ENCODE results near the gene CECR2. TPM values are rescaled to one million over a fixed set of nuclear protein-coding genes. Genes with fewer than 3 reads are reported as not detected.

The CECR2 gene
- total RNA-seq, 4 donors from 2014 or later: 12.3 to 29.6 (median 20.4) TPM

DNA sequence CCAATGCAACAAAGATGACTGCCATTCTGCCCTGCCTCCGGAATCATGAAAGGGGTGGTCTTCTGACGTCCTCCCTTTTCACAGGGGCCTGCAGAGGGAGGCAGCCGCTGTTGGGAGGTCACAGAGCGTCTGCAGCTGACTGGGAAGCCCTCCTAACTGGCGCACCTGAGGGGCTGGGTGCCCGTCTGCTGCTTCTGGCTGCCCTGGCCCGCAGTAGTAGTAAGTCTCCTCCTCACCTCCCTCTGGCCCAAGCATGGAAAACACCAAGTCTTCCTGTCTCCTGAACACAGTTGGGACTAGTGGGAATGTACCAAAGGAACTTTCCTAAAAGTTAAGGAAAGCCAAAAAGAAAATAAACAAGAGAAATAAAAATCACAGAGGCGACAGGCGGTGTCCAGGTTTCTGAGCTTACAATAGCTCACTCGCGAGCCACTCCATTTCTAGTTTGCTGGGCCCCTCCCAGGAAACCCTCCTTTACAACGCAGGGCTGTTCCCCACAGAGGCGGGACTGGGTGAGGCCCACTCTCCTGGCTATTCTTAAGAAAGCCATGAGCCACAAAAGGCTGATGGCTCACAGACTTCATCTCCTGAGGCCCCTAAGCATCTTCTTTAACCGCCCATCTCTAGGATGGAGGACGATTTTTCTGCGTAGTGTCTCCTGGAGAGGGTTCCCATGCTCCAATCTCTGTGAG lies 37.0 kb upstream of the CECR2 start:
- no peaks in the 10 kb centered on the region for H3K27me3 ChIP-seq
- H3K36me3 ChIP-seq: no peaks in the 10 kb centered on the region
- no peak overlapping the region for H3K4me3 ChIP-seq
- no peaks in the 10 kb centered on the region for H3K9me3 ChIP-seq
- H3K27ac ChIP-seq: no peak overlapping the region
- no peak for ATAC-seq
- intact Hi-C loops (cut with DNase I; ENCODE audit: low total_unique reads) (no loop called here), in situ Hi-C loops (cut with MboI; ENCODE audit: low sequenced_read_pairs in 4 of 4) (loop anchor here in 1 of 4 donors (10.0 kb wide), 1 partner anchor 47 kb away; no protein-coding TSS in a partner anchor)
- TF ChIP-seq POLR2A (IDR thresholded peaks at IDR 0.05): no peak
- TF ChIP-seq, protein P1, sequence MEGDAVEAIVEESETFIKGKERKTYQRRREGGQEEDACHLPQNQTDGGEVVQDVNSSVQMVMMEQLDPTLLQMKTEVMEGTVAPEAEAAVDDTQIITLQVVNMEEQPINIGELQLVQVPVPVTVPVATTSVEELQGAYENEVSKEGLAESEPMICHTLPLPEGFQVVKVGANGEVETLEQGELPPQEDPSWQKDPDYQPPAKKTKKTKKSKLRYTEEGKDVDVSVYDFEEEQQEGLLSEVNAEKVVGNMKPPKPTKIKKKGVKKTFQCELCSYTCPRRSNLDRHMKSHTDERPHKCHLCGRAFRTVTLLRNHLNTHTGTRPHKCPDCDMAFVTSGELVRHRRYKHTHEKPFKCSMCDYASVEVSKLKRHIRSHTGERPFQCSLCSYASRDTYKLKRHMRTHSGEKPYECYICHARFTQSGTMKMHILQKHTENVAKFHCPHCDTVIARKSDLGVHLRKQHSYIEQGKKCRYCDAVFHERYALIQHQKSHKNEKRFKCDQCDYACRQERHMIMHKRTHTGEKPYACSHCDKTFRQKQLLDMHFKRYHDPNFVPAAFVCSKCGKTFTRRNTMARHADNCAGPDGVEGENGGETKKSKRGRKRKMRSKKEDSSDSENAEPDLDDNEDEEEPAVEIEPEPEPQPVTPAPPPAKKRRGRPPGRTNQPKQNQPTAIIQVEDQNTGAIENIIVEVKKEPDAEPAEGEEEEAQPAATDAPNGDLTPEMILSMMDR (IDR thresholded peaks at IDR 0.05 in 4 of 5, conservative IDR thresholded peaks at IDR 0.05 in 1 of 5): no peak
- DNase-seq: no peak
- no peaks in the 10 kb centered on the region for H3K4me1 ChIP-seq

DNA sequence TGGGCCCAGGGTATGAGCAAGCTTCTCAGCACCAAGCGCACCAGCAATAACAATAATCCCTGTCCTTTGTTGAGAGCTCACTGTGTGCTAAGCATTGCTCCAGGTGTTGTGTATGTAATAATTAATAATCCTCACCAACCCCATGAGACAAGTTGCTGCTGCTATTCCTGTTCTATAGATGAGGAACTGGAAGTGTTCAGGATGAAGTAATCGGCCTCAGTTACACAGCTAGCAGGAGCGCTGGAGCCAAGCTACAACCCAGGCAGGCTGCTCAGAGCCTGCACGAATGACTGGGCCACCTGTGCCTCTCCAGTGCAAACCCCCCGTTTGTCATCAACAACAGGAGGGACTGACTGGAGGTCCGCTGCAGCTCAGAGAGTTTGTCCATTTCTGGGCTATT lies 35.2 kb upstream of the CECR2 start:
- DNase-seq (no peak), ATAC-seq (no peak)
- H3K4me3 ChIP-seq: no peak overlapping the region
- intact Hi-C loops (cut with DNase I; ENCODE audit: low total_unique reads) (no loop called here), in situ Hi-C loops (cut with MboI; ENCODE audit: low sequenced_read_pairs in 4 of 4) (loop anchor here in 1 of 4 donors (10.0 kb wide), 1 partner anchor 49 kb away; no protein-coding TSS in a partner anchor)
- no peak overlapping the region for H3K27ac ChIP-seq
- no peaks in the 10 kb centered on the region for H3K36me3 ChIP-seq
- H3K27me3 ChIP-seq: no peaks in the 10 kb centered on the region
- peaks cover 7 to 9% of the 10 kb centered on the region in 2 donors for H3K4me1 ChIP-seq
- H3K9me3 ChIP-seq: no peaks in the 10 kb centered on the region
- TF ChIP-seq POLR2A (IDR thresholded peaks at IDR 0.05): no peak
- TF ChIP-seq, protein P1 (IDR thresholded peaks at IDR 0.05 in 4 of 5, conservative IDR thresholded peaks at IDR 0.05 in 1 of 5): no peak

DNA sequence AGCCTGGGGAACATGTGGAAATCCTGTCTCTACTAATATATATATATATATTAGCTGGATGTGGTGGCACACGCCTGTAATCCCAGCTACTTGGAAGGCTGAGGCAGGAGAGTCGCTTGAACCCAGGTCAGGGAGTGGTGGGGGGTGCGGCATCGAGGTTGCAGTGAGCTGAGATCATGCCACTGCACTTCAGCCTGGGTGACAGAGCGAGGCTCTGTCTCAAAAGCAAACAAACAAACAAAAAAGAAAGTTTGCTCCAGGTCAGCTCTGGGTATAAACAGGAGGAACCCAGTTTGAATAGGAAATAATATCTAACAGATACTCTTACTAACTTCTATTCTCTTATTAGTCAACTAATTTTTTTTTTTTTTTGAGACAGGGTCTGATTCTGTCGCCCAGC lies 34.3 kb upstream of the CECR2 start:
- Histone ChIP-seq H3K4me3 (no peak overlapping the region), H3K36me3 (no peaks in the 10 kb centered on the region), H3K27me3 (no peaks in the 10 kb centered on the region), H3K9me3 (no peaks in the 10 kb centered on the region), H3K27ac (no peak overlapping the region), H3K4me1 (peaks cover 9 to 14% of the 10 kb centered on the region in 2 donors)
- DNase-seq (no peak), ATAC-seq (no peak)
- in situ Hi-C loops (cut with MboI; ENCODE audit: low sequenced_read_pairs in 4 of 4) (loop anchor here in 1 of 4 donors (10.0 kb wide), 1 partner anchor 50 kb away; no protein-coding TSS in a partner anchor), intact Hi-C loops (cut with DNase I; ENCODE audit: low total_unique reads) (no loop called here)
- TF ChIP-seq, protein P1 (IDR thresholded peaks at IDR 0.05 in 4 of 5, conservative IDR thresholded peaks at IDR 0.05 in 1 of 5): no peak
- no peak for TF ChIP-seq POLR2A (IDR thresholded peaks at IDR 0.05)

DNA sequence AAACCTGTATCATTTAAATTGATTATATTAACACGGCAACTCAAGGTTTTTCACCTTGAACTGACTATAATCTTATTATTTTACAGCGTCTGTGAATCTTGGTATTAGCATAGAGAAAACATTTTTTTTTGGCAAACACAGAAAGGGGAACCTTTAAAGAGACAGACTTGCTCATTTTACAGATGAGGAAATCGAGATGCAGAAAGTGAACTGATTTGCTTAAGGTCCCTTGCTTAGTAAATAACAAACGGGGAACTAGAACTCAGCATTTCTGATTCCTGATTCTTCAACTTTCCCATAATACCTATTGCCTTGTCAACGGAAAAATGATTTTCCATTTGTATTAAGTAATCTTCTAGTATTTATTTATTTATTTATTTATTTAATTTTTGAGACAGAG lies 33.2 kb upstream of the CECR2 start:
- Histone ChIP-seq H3K4me1 (peaks cover 9 to 14% of the 10 kb centered on the region in 2 donors), H3K36me3 (no peaks in the 10 kb centered on the region), H3K4me3 (no peak overlapping the region), H3K9me3 (no peaks in the 10 kb centered on the region), H3K27ac (no peak overlapping the region), H3K27me3 (no peaks in the 10 kb centered on the region)
- no peak for ATAC-seq
- DNase-seq: no peak
- intact Hi-C loops (cut with DNase I; ENCODE audit: low total_unique reads) (no loop called here), in situ Hi-C loops (cut with MboI; ENCODE audit: low sequenced_read_pairs in 4 of 4) (loop anchor here in 1 of 4 donors (10.0 kb wide), 1 partner anchor 51 kb away; no protein-coding TSS in a partner anchor)
- no peak for TF ChIP-seq POLR2A (IDR thresholded peaks at IDR 0.05)
- TF ChIP-seq, protein P1 (IDR thresholded peaks at IDR 0.05 in 4 of 5, conservative IDR thresholded peaks at IDR 0.05 in 1 of 5): no peak

All from gastrocnemius medialis (tissue), 4 donors.